A549 (cell line): ENCODE results near the gene PADI4. TPM values are rescaled to one million over a fixed set of nuclear protein-coding genes. Genes with fewer than 3 reads are reported as not detected.

Source experiments
- ATAC-seq, 2 experiments: fragments of 200-7000 bp in 1 of 2; fragments of >200 bp in 1 of 2; cut with Nextera tagmentation in 1 of 2; cut with Tn5 transposase in 1 of 2; 3 replicates each; pipeline versions ENCODE4 v1.8.0 to v1.9.1; 2018 to 2020; ENCODE audit warnings: mild to moderate bottlenecking in 1 of 2, moderate library complexity in 1 of 2
- CTCF ChIA-PET: fragments of 300-600 bp; sonication (Branson Sonifier 250); formaldehyde crosslinking; extraction: SDS; loops from one replicate; lab custom pipeline; 2021; ENCODE audit warnings: antibody characterized with exemption, inconsistent platforms; lab: Yijun Ruan, JAX
- POLR2A ChIA-PET: fragments of 350-600 bp; formaldehyde crosslinking; extraction: SDS; loops from one replicate; lab custom pipeline; 2021; ENCODE audit warnings: antibody characterized with exemption, inconsistent platforms; lab: Yijun Ruan, JAX
- DNase-seq, 2 experiments: peaks; one replicate each; pipeline versions ENCODE4 v3.0.0 to v3.0.0-alpha.2; 2011 to 2016; ENCODE audit warnings: low read depth in 1 of 2, low spot score in 1 of 2
- FAIRE-seq: peaks from 2 replicates; lab custom pipeline; 2011; peaks lifted over from hg19 to GRCh38; lab: Jason Lieb, UNC
- H3K27ac ChIP-seq, 2 experiments: fragments of >200 bp; sonication (Bioruptor Twin); formaldehyde crosslinking; 3 replicates each; pipeline ENCODE4 v1.5.1; 2016 to 2017
- H3K4me1 ChIP-seq: fragments of >200 bp; sonication (Bioruptor Twin); formaldehyde crosslinking; 3 replicates; pipeline ENCODE4 v1.6.1; 2016
- H3K4me2 ChIP-seq: fragments of >200 bp; sonication (Bioruptor Twin); formaldehyde crosslinking; 3 replicates; pipeline ENCODE4 v1.6.1; 2016
- H3K4me3 ChIP-seq: fragments of >200 bp; sonication (Bioruptor Twin); formaldehyde crosslinking; 3 replicates; pipeline ENCODE4 v1.5.1; 2016
- H3K9me3 ChIP-seq: fragments of >200 bp; sonication (Bioruptor Twin); formaldehyde crosslinking; 3 replicates; pipeline ENCODE4 v1.6.1; 2016
- BHLHE40 ChIP-seq: IDR thresholded peaks from 2 replicates; pipeline ENCODE4 v1.6.1; 2012; ENCODE audit warnings: low read depth, low read length, inconsistent platforms
- CBX2 ChIP-seq: fragments of 200-600 bp; sonication (generic); IDR thresholded peaks from 2 replicates; pipeline ENCODE4 v1.6.1; 2016; ENCODE audit warnings: low read depth, mild to moderate bottlenecking, borderline replicate concordance
- CHD2 ChIP-seq: fragments of 150-350 bp; IDR thresholded peaks from 2 replicates; pipeline ENCODE4 v1.6.1; 2014; ENCODE audit warnings: low read length; ENCODE audit not compliant: partially characterized antibody
- CHD4 ChIP-seq: fragments of 200-600 bp; sonication (generic); IDR thresholded peaks from 2 replicates; pipeline ENCODE4 v1.6.1; 2016; ENCODE audit warnings: antibody characterized with exemption, mild to moderate bottlenecking, borderline replicate concordance
- EHF ChIP-seq: fragments of 250-450 bp; sonication (Bioruptor Pico); IDR thresholded peaks from 2 replicates; pipeline ENCODE4 v1.5.0; 2020; ENCODE audit warnings: mild to moderate bottlenecking
- EP300 ChIP-seq, 2 experiments: fragments of >200 bp; sonication (Bioruptor Twin); formaldehyde crosslinking; IDR thresholded peaks; 2 replicates in 1 of 2; 3 replicates in 1 of 2; pipeline ENCODE4 v1.6.1; 2016 to 2017
- ESRRA ChIP-seq: fragments of 150-350 bp; IDR thresholded peaks from 2 replicates; pipeline ENCODE4 v1.6.1; 2014; ENCODE audit warnings: mild to moderate bottlenecking, low read length, borderline replicate concordance
- FOSB ChIP-seq: fragments of 250-450 bp; sonication (Bioruptor Pico); IDR thresholded peaks from 2 replicates; pipeline ENCODE4 v1.5.0; 2020; ENCODE audit warnings: mild to moderate bottlenecking, moderate library complexity
- FOXS1 ChIP-seq: fragments of 250-450 bp; sonication (Bioruptor Pico); IDR thresholded peaks from 2 replicates; pipeline ENCODE4 v1.5.0; 2020; ENCODE audit warnings: mild to moderate bottlenecking, moderate library complexity
- HEYL ChIP-seq: fragments of 250-450 bp; sonication (Bioruptor Pico); IDR thresholded peaks from 2 replicates; pipeline ENCODE4 v1.8.0; 2021; ENCODE audit warnings: mild to moderate bottlenecking, moderate library complexity
- HOXA7 ChIP-seq: fragments of 250-450 bp; sonication (Bioruptor Pico); IDR thresholded peaks from 2 replicates; pipeline ENCODE4 v1.5.0; 2020; ENCODE audit warnings: mild to moderate bottlenecking, moderate library complexity
- KDM1A ChIP-seq: fragments of 200-600 bp; sonication (generic); IDR thresholded peaks from 2 replicates; pipeline ENCODE4 v1.6.1; 2016; ENCODE audit warnings: low read depth, mild to moderate bottlenecking
- NFE2L2 ChIP-seq: fragments of 150-350 bp; conservative IDR thresholded peaks from 2 replicates; pipeline ENCODE4 v1.6.1; 2014; ENCODE audit warnings: low read length
- NPAS2 ChIP-seq: fragments of 250-450 bp; sonication (Bioruptor Pico); IDR thresholded peaks from 2 replicates; pipeline ENCODE4 v1.8.0; 2022; ENCODE audit warnings: mild to moderate bottlenecking, moderate library complexity, borderline replicate concordance
- NR3C1 ChIP-seq: fragments of >200 bp; sonication (Bioruptor Twin); formaldehyde crosslinking; IDR thresholded peaks from 3 replicates; pipeline ENCODE4 v1.6.1; 2017
- POLR2AphosphoS2 ChIP-seq: conservative IDR thresholded peaks from 2 replicates; pipeline ENCODE4 v1.6.1; 2012; ENCODE audit warnings: low read length, improper control_type of control experiment, inconsistent platforms
- RARB ChIP-seq: fragments of 250-450 bp; sonication (Bioruptor Pico); IDR thresholded peaks from 2 replicates; pipeline ENCODE4 v1.8.0; 2021; ENCODE audit warnings: mild to moderate bottlenecking, moderate library complexity
- SREBF2 ChIP-seq: fragments of 450-650 bp; IDR thresholded peaks from 2 replicates; pipeline ENCODE4 v1.6.1; 2014; ENCODE audit warnings: mild to moderate bottlenecking, moderate library complexity
- TFCP2L1 ChIP-seq: fragments of 250-450 bp; sonication (Bioruptor Pico); IDR thresholded peaks from 2 replicates; pipeline ENCODE4 v1.5.0; 2021; ENCODE audit warnings: mild to moderate bottlenecking
- TP53 ChIP-seq: fragments of 250-450 bp; sonication (Bioruptor Pico); IDR thresholded peaks from 2 replicates; pipeline ENCODE4 v1.5.0; 2021; ENCODE audit warnings: mild to moderate bottlenecking, moderate library complexity
- ZSCAN20 ChIP-seq: fragments of 250-450 bp; sonication (Bioruptor Pico); IDR thresholded peaks from 2 replicates; pipeline ENCODE4 v1.8.0; 2022; ENCODE audit warnings: mild to moderate bottlenecking, moderate library complexity
- WGBS: methylation state at CpG from one replicate; pipeline ENCODE4 v1.1.6; 2017; ENCODE audit errors: missing lambda C conversion rate; 5-methylcytosine and 5-hydroxymethylcytosine counted together
- polyA plus RNA-seq, 4 experiments: library from polyadenylated mRNA; depleted of rRNA in 3 of 4; stranded (reverse); fragments of >200 nt; fragmentation: RNase III in 1 of 4; extraction: RNeasy Plus Mini Kit Qiagen cat#74134 plus additional on column Dnase treatment in 1 of 4; gene quantifications; 2 replicates in 3 of 4; 3 replicates in 1 of 4; pipeline ENCODE4 v1.2.3, GENCODE V29; 2011 to 2017
- TF ChIP-seq, protein P1 (sequence below): fragments of >200 bp; sonication (Bioruptor Twin); formaldehyde crosslinking; IDR thresholded peaks from 3 replicates; pipeline ENCODE4 v1.6.1; 2016
- TF ChIP-seq, protein P2 (sequence below): IDR thresholded peaks from 2 replicates; pipeline ENCODE4 v1.6.1; 2012
- TF ChIP-seq, protein P3 (sequence below): fragments of 450-650 bp; IDR thresholded peaks from 2 replicates; pipeline ENCODE4 v1.6.1; 2014; ENCODE audit warnings: antibody characterized with exemption
- TF ChIP-seq, protein P4 (sequence below): IDR thresholded peaks from 2 replicates; pipeline ENCODE4 v1.6.1; 2012
- TF ChIP-seq, protein P5 (sequence below): fragments of 150-350 bp; IDR thresholded peaks from 2 replicates; pipeline ENCODE4 v1.6.1; 2014; ENCODE audit warnings: low read depth, mild to moderate bottlenecking, low read length
- TF ChIP-seq, protein P6 (sequence below): fragments of >200 bp; sonication (Bioruptor Twin); formaldehyde crosslinking; IDR thresholded peaks from 3 replicates; pipeline ENCODE4 v1.5.1; 2016

Gene PADI4
- polyA plus RNA-seq, 2 of the 4 experiments (the other 2 are of a cell fraction): not detected

DNA sequence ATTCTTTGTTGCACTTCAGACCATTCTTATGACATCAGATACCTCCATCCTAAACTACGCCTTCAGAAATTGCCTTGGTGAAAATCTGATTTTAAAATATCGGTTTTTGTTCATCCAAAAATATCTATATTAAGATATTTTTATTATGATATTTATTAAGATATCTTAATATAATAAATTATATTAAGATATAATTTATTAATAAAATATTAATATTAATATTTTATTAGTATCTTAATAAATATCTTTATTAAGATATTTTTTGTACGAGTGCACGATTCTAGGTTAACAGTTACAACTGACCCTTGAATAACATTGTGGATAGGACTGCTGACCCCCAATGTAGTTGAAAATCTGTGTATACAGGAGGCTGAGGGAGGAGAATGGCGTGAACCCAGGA, 20.9 kb downstream of the PADI4 start:
- Histone ChIP-seq H3K4me2 (no peak overlapping the region), H3K9me3 (no peaks in the 10 kb centered on the region), H3K4me3 (no peak overlapping the region), H3K4me1 (no peaks in the 10 kb centered on the region), H3K27ac (no peak overlapping the region)
- ChIA-PET CTCF (interaction anchor here (1.2 to 3.6 kb wide), 2 partner anchors 7 to 203 kb away, joined by 3 to 12 read pairs; no protein-coding TSS in a partner anchor), POLR2A (no interaction called here)
- no peak for ATAC-seq
- TF ChIP-seq, protein P1, sequence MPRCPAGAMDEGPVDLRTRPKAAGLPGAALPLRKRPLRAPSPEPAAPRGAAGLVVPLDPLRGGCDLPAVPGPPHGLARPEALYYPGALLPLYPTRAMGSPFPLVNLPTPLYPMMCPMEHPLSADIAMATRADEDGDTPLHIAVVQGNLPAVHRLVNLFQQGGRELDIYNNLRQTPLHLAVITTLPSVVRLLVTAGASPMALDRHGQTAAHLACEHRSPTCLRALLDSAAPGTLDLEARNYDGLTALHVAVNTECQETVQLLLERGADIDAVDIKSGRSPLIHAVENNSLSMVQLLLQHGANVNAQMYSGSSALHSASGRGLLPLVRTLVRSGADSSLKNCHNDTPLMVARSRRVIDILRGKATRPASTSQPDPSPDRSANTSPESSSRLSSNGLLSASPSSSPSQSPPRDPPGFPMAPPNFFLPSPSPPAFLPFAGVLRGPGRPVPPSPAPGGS: no peak
- no peak for TF ChIP-seq NPAS2 (CRISPR knock-in tag)
- no peak for TF ChIP-seq CHD4
- no peak for TF ChIP-seq ZSCAN20 (CRISPR knock-in tag)
- TF ChIP-seq FOSB (CRISPR knock-in tag): no peak
- no peak for TF ChIP-seq TFCP2L1 (CRISPR knock-in tag)
- TF ChIP-seq EP300 (IDR thresholded peaks at IDR 0.05): no peak
- no peak for TF ChIP-seq NR3C1
- TF ChIP-seq HOXA7: no peak
- no peak for TF ChIP-seq EHF (CRISPR knock-in tag)
- no peak for TF ChIP-seq KDM1A
- TF ChIP-seq, protein P2, sequence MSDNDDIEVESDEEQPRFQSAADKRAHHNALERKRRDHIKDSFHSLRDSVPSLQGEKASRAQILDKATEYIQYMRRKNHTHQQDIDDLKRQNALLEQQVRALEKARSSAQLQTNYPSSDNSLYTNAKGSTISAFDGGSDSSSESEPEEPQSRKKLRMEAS: no peak
- TF ChIP-seq HEYL (CRISPR knock-in tag): no peak
- TF ChIP-seq, protein P3, sequence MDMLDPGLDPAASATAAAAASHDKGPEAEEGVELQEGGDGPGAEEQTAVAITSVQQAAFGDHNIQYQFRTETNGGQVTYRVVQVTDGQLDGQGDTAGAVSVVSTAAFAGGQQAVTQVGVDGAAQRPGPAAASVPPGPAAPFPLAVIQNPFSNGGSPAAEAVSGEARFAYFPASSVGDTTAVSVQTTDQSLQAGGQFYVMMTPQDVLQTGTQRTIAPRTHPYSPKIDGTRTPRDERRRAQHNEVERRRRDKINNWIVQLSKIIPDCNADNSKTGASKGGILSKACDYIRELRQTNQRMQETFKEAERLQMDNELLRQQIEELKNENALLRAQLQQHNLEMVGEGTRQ: no peak
- TF ChIP-seq TP53 (CRISPR knock-in tag): no peak
- TF ChIP-seq, protein P4, sequence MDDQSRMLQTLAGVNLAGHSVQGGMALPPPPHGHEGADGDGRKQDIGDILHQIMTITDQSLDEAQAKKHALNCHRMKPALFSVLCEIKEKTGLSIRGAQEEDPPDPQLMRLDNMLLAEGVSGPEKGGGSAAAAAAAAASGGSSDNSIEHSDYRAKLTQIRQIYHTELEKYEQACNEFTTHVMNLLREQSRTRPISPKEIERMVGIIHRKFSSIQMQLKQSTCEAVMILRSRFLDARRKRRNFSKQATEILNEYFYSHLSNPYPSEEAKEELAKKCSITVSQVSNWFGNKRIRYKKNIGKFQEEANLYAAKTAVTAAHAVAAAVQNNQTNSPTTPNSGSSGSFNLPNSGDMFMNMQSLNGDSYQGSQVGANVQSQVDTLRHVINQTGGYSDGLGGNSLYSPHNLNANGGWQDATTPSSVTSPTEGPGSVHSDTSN: no peak
- TF ChIP-seq CHD2: no peak
- no peak for TF ChIP-seq RARB (CRISPR knock-in tag)
- TF ChIP-seq BHLHE40: no peak
- TF ChIP-seq, protein P5, sequence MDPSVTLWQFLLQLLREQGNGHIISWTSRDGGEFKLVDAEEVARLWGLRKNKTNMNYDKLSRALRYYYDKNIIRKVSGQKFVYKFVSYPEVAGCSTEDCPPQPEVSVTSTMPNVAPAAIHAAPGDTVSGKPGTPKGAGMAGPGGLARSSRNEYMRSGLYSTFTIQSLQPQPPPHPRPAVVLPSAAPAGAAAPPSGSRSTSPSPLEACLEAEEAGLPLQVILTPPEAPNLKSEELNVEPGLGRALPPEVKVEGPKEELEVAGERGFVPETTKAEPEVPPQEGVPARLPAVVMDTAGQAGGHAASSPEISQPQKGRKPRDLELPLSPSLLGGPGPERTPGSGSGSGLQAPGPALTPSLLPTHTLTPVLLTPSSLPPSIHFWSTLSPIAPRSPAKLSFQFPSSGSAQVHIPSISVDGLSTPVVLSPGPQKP: no peak
- 68% methylated on average over 5 of the region's 5 CpGs for WGBS
- DNase-seq: no peak
- no peak for FAIRE-seq

DNA sequence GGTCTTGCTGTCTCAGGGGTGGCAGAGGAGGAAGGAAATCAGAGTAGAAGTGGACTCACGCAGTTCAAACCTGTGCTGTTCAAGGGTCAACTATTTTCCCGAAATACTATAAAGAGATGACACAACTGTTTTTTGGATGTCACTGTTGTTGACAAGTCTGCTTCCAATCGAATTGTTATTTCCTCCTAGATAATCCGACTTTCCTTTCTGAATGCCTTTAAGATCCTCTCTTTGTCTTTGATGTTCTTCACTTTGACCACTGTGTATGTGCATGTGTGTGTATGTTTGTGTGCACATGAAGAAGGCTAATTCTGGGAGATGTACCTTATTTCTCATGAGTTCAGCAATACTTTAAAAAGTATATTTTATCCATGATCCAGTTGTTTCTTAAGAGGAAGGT, 21.6 kb downstream of the PADI4 start:
- ChIA-PET POLR2A (no interaction called here), CTCF (interaction anchor here (1.2 kb wide), 1 partner anchor 204 kb away, joined by 3 read pairs; no protein-coding TSS in a partner anchor)
- ATAC-seq (no peak), FAIRE-seq (no peak), DNase-seq (no peak)
- H3K4me3 ChIP-seq: no peak overlapping the region
- 55% methylated on average over 4 of the region's 4 CpGs for WGBS
- H3K4me1 ChIP-seq: no peaks in the 10 kb centered on the region
- H3K27ac ChIP-seq: no peak overlapping the region
- H3K4me2 ChIP-seq: no peak overlapping the region
- H3K9me3 ChIP-seq: no peaks in the 10 kb centered on the region
- TF ChIP-seq CHD2: no peak
- TF ChIP-seq, protein P6, sequence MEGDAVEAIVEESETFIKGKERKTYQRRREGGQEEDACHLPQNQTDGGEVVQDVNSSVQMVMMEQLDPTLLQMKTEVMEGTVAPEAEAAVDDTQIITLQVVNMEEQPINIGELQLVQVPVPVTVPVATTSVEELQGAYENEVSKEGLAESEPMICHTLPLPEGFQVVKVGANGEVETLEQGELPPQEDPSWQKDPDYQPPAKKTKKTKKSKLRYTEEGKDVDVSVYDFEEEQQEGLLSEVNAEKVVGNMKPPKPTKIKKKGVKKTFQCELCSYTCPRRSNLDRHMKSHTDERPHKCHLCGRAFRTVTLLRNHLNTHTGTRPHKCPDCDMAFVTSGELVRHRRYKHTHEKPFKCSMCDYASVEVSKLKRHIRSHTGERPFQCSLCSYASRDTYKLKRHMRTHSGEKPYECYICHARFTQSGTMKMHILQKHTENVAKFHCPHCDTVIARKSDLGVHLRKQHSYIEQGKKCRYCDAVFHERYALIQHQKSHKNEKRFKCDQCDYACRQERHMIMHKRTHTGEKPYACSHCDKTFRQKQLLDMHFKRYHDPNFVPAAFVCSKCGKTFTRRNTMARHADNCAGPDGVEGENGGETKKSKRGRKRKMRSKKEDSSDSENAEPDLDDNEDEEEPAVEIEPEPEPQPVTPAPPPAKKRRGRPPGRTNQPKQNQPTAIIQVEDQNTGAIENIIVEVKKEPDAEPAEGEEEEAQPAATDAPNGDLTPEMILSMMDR: no peak
- no peak for TF ChIP-seq NFE2L2
- TF ChIP-seq, protein P3: no peak
- TF ChIP-seq ESRRA: no peak
- no peak for TF ChIP-seq SREBF2
- no peak for TF ChIP-seq CHD4
- no peak for TF ChIP-seq FOXS1 (CRISPR knock-in tag)
- TF ChIP-seq POLR2AphosphoS2: no peak
- TF ChIP-seq TP53 (CRISPR knock-in tag): no peak
- TF ChIP-seq, protein P1: no peak
- TF ChIP-seq CBX2: no peak
